ENCODE data around the gene NOC3L.

NOC3L gene

DNA sequence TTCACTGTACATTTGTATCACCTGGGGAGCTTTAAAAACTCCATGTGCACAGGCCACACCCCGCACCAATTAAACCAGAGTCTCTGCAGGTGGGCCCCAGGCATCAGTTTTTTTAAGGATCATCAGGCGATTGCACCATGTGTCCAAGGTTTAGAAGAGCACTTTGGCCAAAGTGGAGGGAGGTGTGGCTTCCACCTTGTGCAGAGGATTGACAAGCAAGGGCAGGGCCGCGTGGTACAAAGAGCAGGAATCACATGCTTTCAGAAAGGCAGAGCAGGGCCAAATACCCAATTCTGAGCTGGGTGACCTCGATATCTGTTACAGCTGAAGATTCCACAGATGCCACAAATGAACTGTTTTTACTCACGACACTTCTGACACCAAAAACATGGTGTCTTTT is 52.4 kb downstream of the NOC3L start:
- peaks cover 0 to 5% of the 10 kb centered on the region in 2 donors for H3K4me1 Mint-ChIP-seq (ENCODE audit: low read depth in 2 of 2)
- H3K9me3 Mint-ChIP-seq, result no peaks in the 10 kb centered on the region
- peaks cover 43 to 71% of the 10 kb centered on the region in 2 donors for H3K27me3 Mint-ChIP-seq
- H3K36me3 Mint-ChIP-seq (ENCODE audit: insufficient read depth), result peaks cover 2% of the 10 kb centered on the region
- DNase-seq (no peak), ATAC-seq (replicated peaks) (no peak)
- H3K27ac Mint-ChIP-seq, result no peak overlapping the region
- no peak overlapping the region for H3K4me3 Mint-ChIP-seq

DNA sequence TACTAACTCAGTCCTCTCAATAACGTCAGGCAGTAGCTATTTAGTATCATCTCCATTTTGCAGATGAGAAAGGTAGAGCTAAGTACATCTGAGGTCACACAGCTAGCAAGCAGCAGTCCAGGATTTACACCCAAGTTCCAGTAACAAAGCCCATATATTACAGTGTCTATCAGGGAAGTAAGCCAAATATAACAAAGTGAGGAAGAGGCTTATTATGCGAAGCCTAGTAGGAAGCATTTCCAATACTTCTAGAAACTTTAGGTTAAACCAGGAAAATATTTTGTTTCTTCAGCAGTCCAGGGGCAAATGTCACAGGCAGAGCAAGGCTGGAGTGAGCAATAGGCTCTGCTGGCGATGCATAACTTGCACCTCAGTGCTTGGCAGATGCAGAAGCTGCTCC is 53.9 kb downstream of the NOC3L start:
- H3K9me3 Mint-ChIP-seq, result no peaks in the 10 kb centered on the region
- ATAC-seq (replicated peaks) (no peak), DNase-seq (no peak)
- H3K4me3 Mint-ChIP-seq, result no peak overlapping the region
- H3K4me1 Mint-ChIP-seq (ENCODE audit: low read depth in 2 of 2), result peaks cover 0 to 5% of the 10 kb centered on the region in 2 donors
- H3K36me3 Mint-ChIP-seq (ENCODE audit: insufficient read depth), result peaks cover 7% of the 10 kb centered on the region
- H3K27me3 Mint-ChIP-seq, result peaks cover 56 to 85% of the 10 kb centered on the region in 2 donors
- H3K27ac Mint-ChIP-seq, result no peak overlapping the region

- ATAC-seq (replicated peaks), result no peak
- DNase-seq, result no peak
- H3K9me3 Mint-ChIP-seq, result no peaks in the 10 kb centered on the region
- peaks cover 7% of the 10 kb centered on the region for H3K36me3 Mint-ChIP-seq (ENCODE audit: insufficient read depth)
- no peak overlapping the region for H3K4me3 Mint-ChIP-seq
- H3K4me1 Mint-ChIP-seq (ENCODE audit: low read depth in 2 of 2), result peaks cover 0 to 5% of the 10 kb centered on the region in 2 donors
- no peak overlapping the region for H3K27ac Mint-ChIP-seq
- peaks cover 51 to 86% of the 10 kb centered on the region in 2 donors for H3K27me3 Mint-ChIP-seq
These were observed 55.6 kb downstream of the NOC3L start for GRCh38 chr10:94307046-94307615.

- no peak overlapping the region for H3K27ac Mint-ChIP-seq
- ATAC-seq (replicated peaks), result no peak
- no peak overlapping the region for H3K4me3 Mint-ChIP-seq
- peaks cover 6 to 9% of the 10 kb centered on the region in 2 donors for H3K4me1 Mint-ChIP-seq (ENCODE audit: low read depth in 2 of 2)
- H3K9me3 Mint-ChIP-seq, result no peaks in the 10 kb centered on the region
- peaks cover 40 to 59% of the 10 kb centered on the region in 2 donors for H3K27me3 Mint-ChIP-seq
- no peak for DNase-seq
- peaks cover 7% of the 10 kb centered on the region for H3K36me3 Mint-ChIP-seq (ENCODE audit: insufficient read depth)
These were observed 58.8 kb downstream of the NOC3L start for GRCh38 chr10:94303929-94304328.

DNA sequence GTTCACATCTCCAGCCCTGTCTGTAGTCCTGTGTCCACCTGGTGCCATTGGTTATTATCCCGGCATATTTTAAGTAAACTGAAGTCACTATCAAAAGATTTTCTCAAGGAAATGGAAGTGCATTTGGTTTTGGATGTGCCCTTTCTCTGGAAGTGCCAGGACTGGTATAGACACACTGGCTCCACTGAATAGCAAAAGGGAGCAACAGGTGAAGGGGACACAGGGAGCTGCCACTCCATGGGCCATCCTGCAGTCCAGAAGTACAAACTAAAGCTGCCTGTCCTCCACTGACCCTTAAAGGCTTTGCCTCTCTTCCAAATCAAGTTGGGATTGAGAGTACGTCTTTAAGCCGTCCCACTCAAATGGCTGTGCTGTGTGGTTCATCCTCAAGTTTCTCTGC is 62.7 kb downstream of the NOC3L start:
- peaks cover 6 to 7% of the 10 kb centered on the region in 2 donors for H3K4me1 Mint-ChIP-seq (ENCODE audit: low read depth in 2 of 2)
- no peaks in the 10 kb centered on the region for H3K9me3 Mint-ChIP-seq
- H3K4me3 Mint-ChIP-seq, result no peak overlapping the region
- ATAC-seq (replicated peaks) (no peak), DNase-seq (no peak)
- H3K27me3 Mint-ChIP-seq, result peaks cover 24 to 46% of the 10 kb centered on the region in 2 donors
- peaks cover 2% of the 10 kb centered on the region for H3K36me3 Mint-ChIP-seq (ENCODE audit: insufficient read depth)
- H3K27ac Mint-ChIP-seq, result no peak overlapping the region

- H3K9me3 Mint-ChIP-seq, result no peaks in the 10 kb centered on the region
- no peak overlapping the region for H3K27ac Mint-ChIP-seq
- no peak overlapping the region for H3K4me3 Mint-ChIP-seq
- H3K27me3 Mint-ChIP-seq, result peaks cover 19 to 42% of the 10 kb centered on the region in 2 donors
- no peaks in the 10 kb centered on the region for H3K36me3 Mint-ChIP-seq (ENCODE audit: insufficient read depth)
- DNase-seq (no peak), ATAC-seq (replicated peaks) (peak; percentile 55)
- H3K4me1 Mint-ChIP-seq (ENCODE audit: low read depth in 2 of 2), result peaks cover 6 to 7% of the 10 kb centered on the region in 2 donors
These were observed 63.3 kb downstream of the NOC3L start for GRCh38 chr10:94299417-94299816.

- Mint-ChIP-seq H3K4me3 (no peak overlapping the region), H3K27ac (no peak overlapping the region), H3K4me1 (ENCODE audit: low read depth in 2 of 2) (peaks cover 3% of the 10 kb centered on the region in 2 donors), H3K27me3 (peaks cover 32 to 54% of the 10 kb centered on the region in 2 donors), H3K36me3 (ENCODE audit: insufficient read depth) (no peaks in the 10 kb centered on the region), H3K9me3 (no peaks in the 10 kb centered on the region)
- ATAC-seq (replicated peaks) (no peak), DNase-seq (no peak)
These were observed 68.6 kb downstream of the NOC3L start for GRCh38 chr10:94294168-94294567.

GRCh38 chr10:94293354-94293753 is 69.4 kb downstream of the NOC3L start:
- no peaks in the 10 kb centered on the region for H3K9me3 Mint-ChIP-seq
- ATAC-seq (replicated peaks) (no peak), DNase-seq (no peak)
- H3K4me3 Mint-ChIP-seq, result no peak overlapping the region
- no peak overlapping the region for H3K27ac Mint-ChIP-seq
- H3K36me3 Mint-ChIP-seq (ENCODE audit: insufficient read depth), result no peaks in the 10 kb centered on the region
- H3K27me3 Mint-ChIP-seq, result peaks cover 32 to 49% of the 10 kb centered on the region in 2 donors
- H3K4me1 Mint-ChIP-seq (ENCODE audit: low read depth in 2 of 2), result no peaks in the 10 kb centered on the region

DNA sequence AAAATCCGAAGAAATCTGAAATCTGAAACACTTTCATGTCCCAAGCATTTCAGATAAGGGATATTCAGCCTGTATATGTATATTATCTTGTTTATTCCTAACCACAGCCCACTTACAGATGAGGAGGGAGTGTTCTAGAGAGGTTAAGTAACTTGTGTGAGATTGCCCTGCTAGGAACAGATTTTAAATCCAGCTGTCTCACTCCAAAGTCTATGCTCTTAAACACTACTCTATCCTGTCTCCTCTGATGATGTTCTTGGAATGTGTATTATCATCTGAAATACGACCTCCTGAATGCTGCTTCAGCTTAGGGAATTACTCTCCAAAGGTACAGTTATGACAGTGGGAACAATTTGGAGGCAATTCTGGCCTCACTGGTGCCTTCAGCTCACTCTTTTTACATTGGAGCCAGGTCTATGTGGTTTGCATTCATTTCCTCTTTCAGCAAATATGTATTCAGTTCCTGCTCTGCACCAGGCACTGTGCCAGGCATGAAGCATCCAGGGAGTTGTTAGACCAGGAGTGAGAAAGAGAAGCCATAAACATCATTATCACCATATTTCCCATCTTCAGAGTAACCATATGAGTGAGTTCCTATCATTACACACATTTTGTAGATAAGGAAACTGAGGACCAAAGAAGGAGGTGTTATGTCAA is 70.2 kb downstream of the NOC3L start:
- Mint-ChIP-seq H3K27ac (no peak overlapping the region), H3K27me3 (peaks cover 38 to 44% of the 10 kb centered on the region in 2 donors), H3K4me1 (ENCODE audit: low read depth in 2 of 2) (no peaks in the 10 kb centered on the region), H3K9me3 (no peaks in the 10 kb centered on the region), H3K36me3 (ENCODE audit: insufficient read depth) (no peaks in the 10 kb centered on the region), H3K4me3 (no peak overlapping the region)
- ATAC-seq (replicated peaks) (no peak), DNase-seq (no peak)

DNA sequence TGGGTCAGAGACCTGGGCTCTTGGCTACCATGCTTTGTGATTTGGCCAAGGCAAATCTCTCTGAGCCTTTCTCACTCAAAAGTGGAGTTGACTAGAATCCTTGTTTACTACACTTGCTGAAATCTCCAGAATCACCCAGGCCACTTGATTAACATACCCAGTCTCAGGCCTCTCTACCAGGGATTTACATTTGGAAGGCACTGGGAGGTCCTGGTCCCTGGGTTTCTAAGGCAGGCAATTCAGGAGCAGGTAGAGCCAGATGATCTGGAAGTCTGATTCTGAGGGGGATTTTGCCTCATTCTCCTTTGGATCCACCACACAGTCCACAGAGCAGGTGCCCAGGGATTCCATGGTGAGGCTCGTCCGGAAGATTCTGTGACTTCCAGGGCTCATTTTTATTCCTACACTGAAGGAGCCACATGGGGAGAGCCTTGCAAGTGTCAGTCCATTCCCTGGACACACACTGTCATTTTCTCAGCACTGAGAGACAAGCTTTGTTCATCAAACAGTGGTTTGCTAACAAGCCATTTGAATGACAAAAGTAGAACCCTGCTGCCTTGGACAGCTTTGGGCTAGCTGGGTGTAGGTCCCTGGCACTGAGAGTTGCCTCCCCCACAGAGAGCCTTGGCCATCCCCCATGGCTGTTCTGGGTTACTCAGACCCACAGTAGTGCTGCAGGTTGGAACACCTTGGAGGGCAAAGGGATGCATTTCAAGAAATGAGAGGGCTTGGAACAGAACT is 74.2 kb downstream of the NOC3L start:
- Mint-ChIP-seq H3K4me3 (no peak overlapping the region), H3K4me1 (ENCODE audit: low read depth in 2 of 2) (no peaks in the 10 kb centered on the region), H3K27me3 (peaks cover 30 to 35% of the 10 kb centered on the region in 2 donors), H3K27ac (no peak overlapping the region), H3K36me3 (ENCODE audit: insufficient read depth) (no peaks in the 10 kb centered on the region), H3K9me3 (no peaks in the 10 kb centered on the region)
- no peak for DNase-seq
- ATAC-seq (replicated peaks), result no peak

- peaks cover 19 to 30% of the 10 kb centered on the region in 2 donors for H3K27me3 Mint-ChIP-seq
- no peak for DNase-seq
- H3K27ac Mint-ChIP-seq, result no peak overlapping the region
- no peaks in the 10 kb centered on the region for H3K9me3 Mint-ChIP-seq
- no peak for ATAC-seq (replicated peaks)
- no peaks in the 10 kb centered on the region for H3K4me1 Mint-ChIP-seq (ENCODE audit: low read depth in 2 of 2)
- no peaks in the 10 kb centered on the region for H3K36me3 Mint-ChIP-seq (ENCODE audit: insufficient read depth)
- H3K4me3 Mint-ChIP-seq, result no peak overlapping the region
These were observed 75.4 kb downstream of the NOC3L start for GRCh38 chr10:94287336-94287735.

- Mint-ChIP-seq H3K9me3 (no peaks in the 10 kb centered on the region), H3K27ac (no peak overlapping the region), H3K4me1 (ENCODE audit: low read depth in 2 of 2) (no peaks in the 10 kb centered on the region), H3K27me3 (peaks cover 17 to 26% of the 10 kb centered on the region in 2 donors), H3K36me3 (ENCODE audit: insufficient read depth) (no peaks in the 10 kb centered on the region), H3K4me3 (no peak overlapping the region)
- DNase-seq (no peak), ATAC-seq (replicated peaks) (no peak)
These were observed 75.8 kb downstream of the NOC3L start for GRCh38 chr10:94286901-94287300.

GRCh38 chr10:94285271-94285670 is 77.5 kb downstream of the NOC3L start:
- H3K4me1 Mint-ChIP-seq (ENCODE audit: low read depth in 2 of 2), result peaks cover under 1 to 2% of the 10 kb centered on the region in 2 donors
- ATAC-seq (replicated peaks) (no peak), DNase-seq (no peak)
- no peaks in the 10 kb centered on the region for H3K9me3 Mint-ChIP-seq
- no peaks in the 10 kb centered on the region for H3K36me3 Mint-ChIP-seq (ENCODE audit: insufficient read depth)
- H3K4me3 Mint-ChIP-seq, result no peak overlapping the region
- H3K27ac Mint-ChIP-seq, result no peak overlapping the region
- peaks cover 13 to 21% of the 10 kb centered on the region in 2 donors for H3K27me3 Mint-ChIP-seq

Data from effector memory CD8-positive, alpha-beta T cell (primary cell).